DMS53 treated with DMSO at 0.1 percent for 48 hours (cell line): ENCODE results near the gene TRAF5.
"Not testable (repeated sequence)": the region's sequence is repeated elsewhere in the genome, so short reads cannot be mapped to it uniquely, and the experiment has no call there.

Source experiments
- DNase-seq: peaks from one replicate; lab custom pipeline; 2025; ENCODE audit not compliant: unreplicated experiment; lab: John Stamatoyannopoulos, UW

The TRAF5 gene, protein sequence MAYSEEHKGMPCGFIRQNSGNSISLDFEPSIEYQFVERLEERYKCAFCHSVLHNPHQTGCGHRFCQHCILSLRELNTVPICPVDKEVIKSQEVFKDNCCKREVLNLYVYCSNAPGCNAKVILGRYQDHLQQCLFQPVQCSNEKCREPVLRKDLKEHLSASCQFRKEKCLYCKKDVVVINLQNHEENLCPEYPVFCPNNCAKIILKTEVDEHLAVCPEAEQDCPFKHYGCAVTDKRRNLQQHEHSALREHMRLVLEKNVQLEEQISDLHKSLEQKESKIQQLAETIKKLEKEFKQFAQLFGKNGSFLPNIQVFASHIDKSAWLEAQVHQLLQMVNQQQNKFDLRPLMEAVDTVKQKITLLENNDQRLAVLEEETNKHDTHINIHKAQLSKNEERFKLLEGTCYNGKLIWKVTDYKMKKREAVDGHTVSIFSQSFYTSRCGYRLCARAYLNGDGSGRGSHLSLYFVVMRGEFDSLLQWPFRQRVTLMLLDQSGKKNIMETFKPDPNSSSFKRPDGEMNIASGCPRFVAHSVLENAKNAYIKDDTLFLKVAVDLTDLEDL

DNA sequence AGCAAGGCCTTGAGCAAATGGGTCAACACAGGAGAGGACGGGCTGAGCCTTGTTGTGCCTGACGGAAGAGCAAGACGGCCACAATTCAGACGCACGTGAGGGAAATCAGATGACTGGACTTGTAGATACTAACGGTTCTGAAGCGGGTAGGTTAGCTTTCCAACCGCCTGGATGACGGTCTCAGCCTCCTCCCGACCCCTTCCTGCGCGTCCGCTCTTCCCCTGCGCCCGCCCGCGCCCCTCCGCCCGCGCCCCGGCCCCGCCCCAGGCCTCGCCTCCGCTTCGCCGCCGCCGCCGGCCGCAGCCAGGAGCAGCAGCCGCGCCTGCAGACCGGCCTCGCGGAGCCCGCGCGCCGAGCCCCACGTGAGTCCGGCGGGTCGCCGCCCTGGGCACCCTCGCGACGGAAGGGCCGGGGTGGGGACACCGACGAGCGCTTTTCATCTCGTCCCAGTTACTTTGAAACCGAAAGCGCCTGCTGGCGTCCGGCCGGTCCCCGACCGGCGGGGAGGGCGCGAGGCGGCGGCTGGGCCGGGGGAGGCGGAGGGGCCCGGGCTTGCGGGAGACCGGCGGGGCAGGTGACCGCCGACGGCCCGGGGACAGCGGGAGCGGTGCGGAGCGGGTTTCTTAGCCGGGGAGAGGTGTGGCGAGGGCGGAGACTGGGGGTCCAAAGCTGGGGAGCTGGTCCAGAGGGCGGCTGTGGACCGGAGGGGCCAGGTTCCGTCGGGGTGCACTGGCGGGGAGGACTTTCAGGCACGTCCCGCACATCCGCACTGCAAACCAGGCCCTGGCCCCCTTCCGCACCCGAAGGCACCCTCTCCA, at the start of gene TRAF5:
Gene TRAF5, plus strand, starts transcription at position 306 of the 818 bp plus-strand sequence. CDS start 26,407 bp downstream, outside the sequence.
- DNase-seq, result peak; percentile 50

DNA sequence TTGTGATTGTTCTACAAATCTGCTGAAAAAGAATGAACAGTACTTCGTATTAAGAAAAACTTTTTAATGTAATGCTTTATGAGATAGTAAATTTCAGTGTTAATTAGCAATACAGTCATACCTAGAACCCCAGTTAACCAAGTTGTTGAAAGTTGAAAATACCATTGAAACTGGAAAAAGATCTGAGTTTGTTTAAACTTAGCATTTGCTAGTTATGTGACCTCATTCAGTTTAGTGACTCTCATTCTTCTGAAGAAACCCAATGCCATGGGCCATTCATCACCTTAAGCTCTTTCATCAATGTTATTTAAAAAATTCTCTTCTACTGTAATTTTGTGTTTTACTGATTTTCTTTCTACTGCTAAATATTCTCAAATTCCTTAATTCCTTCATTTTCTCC, 47.3 kb upstream of the TRAF5 start:
- DNase-seq, result no peak

DNA sequence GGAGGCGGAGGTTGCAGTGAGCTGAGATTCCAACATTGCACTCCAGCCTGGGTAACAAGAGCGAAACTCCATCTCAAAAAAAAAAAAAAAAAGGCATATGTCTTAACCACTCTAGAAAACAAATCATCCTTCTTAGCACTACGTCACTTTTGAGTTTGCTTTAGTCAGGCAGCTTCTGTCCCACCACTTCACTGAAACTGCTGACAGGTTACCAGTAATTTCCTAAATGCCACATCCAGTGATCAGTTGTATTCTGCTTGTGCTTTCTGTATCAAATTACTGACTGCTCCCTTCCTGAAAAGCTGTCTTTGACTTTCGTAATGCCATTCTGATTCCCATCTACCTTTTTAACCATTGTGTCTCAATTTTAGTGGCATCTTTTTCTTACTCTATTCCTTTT, 45.7 kb upstream of the TRAF5 start:
- DNase-seq, result no peak

DNA sequence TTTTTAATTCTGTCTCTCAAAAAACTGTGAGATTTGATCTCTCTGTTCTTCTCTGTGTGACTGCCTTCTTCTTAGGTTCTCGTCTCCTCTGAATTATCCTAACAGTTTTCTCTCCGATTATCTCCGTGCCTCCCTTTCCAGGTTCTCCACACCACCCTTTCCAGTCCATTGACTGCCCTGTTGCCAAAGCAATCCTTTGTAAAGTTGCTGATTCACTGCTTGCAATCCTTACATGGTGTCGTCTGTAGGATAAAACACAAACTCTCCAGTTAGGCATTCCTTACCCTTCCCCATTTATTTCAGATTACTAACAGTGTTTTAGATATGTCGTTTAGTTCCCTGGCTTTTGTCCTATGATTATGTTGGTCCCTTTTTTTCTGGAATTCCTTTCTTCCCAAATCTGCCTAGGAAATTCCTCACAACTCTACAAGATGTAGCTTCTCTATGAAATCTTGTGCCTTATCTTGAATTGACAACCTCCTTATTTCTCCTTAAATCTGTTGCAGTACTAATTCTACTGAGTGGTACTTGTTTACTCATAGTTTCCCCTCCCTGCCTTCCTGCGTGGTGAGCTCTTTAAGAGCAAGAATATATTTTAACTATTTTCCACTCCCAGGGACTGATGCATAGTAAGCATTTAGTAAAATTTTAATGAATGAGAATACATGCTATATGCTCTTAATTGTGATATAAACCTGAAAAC, 45.2 kb upstream of the TRAF5 start:
- DNase-seq, result no peak

DNA sequence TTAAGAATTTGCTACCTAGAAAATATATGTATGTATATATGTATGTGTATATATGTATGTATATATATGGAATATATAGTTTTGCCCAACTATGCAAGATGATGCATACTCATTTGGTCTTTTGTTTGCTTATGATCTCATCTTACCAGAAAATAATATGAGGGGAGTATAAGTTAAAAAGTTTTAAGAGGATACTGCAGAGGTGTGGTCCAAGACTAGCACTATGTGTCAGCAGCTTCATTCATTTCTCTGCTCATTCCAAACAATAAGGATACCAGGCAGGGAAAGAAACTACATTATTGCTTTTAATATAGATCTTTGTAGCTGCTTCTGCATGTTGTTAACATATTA, 44.6 kb upstream of the TRAF5 start:
- no peak for DNase-seq

DNA sequence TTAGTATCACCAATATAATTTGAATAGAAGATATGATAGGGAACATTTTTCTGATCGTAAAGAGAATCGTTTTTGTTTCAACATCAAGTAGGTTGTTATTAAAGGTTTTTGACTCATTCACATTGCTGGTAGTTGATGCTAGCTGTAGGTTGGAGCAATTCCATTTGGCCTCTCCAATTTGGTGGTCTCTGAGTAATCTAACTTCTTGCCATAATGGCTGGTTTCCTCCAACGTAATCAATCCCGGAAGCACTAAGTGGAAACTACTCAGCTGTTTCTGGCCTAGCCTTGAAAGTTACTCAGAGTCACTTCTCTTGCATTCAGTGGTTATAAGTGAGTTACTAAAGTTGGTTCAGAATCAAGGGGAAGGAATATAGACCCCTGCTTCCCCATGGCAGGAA, 41.4 kb upstream of the TRAF5 start:
- DNase-seq, result no peak

DNA sequence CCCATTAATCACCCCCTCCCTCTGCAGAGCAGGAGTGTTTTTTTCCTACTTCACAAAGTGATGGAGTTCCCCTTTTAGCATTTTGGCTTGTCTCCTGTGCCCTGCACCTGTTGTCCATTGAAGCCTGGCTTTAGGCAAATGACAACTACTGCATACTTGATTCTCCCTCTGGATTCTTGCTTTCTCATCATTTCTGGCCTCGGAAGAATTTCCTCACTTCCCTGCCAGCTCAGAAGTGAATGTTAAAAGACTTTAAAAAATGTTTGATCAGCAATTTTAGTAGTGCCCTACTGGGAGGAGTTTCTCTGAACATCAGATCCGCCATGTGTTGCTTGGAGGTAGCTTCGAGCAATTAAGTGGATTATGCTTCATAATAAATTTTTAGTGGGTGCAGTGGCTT, 39.4 kb upstream of the TRAF5 start:
- no peak for DNase-seq

DNA sequence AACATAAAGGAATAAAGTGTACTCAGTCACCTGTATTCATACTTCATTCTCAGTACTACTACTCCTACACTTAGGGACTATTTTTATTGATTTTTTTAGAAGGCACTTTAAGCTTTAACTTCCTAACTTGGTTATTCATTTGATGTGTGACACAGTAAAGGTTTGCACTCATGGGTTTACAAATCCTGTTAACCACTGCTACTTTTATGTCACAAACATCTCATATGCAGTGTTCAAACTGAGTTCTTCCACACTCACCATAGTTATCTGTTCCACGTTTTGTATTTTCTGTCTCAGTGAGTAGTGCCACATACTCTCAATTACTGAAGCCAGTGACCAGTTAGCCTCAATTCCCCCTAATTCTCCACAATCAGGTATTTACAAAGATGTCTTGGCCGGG, 34.2 kb upstream of the TRAF5 start:
- no peak for DNase-seq

DNA sequence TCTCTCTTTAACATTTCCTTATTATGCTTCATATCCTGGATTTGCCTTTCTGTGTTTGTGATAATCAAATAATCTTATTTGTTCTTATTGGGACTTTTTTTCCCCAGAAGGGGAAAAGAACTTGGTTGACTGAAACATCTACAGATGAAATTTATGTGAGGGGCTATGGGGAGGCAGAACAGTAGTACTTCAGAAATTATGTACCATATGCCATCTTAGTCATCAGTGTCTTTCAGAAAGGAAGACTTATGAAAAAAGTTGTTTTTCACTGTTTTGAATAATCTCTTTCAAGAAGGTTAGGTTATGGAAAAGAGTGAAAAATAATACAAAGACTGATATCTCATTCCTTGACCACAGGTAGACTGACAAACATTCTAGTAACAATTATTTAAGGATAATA, 30.2 kb upstream of the TRAF5 start:
- no peak for DNase-seq

DNA sequence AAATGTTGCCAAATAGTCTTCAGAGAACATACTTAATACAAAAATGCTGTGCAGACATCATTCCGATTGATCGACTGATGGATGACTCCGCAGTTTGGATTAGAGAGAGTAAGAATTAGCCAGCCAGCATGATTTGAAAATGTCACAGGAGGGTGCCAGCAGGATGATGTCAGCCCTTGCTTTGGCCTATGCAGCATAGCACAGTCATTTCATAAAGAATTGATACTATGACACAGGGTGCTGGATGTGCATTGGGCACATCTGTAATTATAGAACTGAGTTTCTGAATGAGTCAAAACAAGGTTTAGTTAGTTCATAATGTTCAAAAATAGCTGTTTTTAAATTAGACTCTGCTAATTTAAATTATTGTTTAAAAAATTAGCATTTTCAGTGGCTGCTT, 21.6 kb upstream of the TRAF5 start:
- no peak for DNase-seq

DNA sequence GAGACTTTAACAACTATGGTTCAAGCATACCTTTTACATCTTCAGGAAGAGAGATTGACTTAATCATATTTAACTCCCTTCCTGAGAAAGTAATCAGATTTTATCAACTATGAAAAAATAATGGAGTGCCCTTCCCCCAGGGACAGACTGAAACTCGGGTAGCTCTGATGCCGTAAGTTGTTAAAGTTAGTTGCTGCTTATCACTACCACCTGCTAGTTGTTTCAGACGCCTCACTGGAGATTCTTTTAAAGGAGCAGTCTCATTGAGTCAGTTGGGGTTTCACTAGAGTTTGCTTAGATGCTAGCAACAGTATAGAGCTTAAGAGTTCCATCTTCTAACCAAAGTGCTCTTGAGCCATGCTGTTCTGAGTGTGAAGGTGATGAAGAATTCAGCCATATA, 17.0 kb upstream of the TRAF5 start:
- no peak for DNase-seq

DNA sequence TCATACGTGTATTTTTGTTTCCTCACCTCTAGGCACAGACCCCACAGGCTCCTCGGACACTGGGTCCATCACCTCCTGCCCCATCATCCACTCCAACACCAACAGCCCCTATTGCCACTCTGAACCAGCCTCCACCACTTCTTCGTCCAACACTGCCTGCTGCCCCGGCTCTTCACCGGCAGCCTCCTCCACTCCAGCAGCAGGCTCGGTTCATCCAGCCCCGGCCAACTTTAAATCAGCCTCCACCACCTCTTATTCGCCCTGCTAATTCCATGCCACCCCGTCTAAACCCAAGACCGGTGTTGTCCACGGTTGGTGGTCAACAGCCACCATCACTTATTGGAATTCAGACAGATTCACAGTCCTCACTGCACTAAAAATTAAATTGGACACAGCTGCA, 13.2 kb upstream of the TRAF5 start:
- no peak for DNase-seq

DNA sequence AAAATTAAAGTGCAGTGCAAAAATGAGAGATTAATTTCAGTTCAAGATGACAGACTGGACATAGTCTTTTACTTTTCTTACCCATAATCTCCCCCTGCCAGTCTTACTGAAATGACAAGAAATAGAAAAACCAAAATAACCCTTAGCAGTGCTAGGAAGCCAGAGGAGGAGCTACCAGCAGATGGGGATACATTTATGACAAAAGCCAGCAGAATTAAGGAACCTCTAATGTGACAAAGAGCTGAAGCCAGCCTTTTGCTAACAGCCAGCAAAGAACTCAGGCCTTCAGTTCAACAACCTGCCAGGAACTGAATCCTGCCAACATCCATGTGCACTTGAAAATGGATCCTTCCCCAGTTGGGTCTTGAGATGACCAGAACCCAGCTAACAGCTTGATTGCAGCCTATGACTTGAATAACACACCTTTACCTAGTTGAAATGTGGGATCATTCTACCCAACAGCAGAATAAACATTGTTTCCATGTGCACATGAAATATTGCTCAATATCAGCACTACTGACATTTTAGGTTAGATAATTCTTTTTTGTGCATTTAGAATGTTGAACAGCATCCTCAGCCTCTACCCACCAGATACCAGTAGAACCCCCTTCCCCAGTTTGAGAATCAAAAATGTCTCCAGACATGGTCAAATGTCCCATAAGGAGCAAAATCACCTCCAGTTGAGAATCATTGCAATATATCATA, 7.9 kb upstream of the TRAF5 start:
- no peak for DNase-seq

DNA sequence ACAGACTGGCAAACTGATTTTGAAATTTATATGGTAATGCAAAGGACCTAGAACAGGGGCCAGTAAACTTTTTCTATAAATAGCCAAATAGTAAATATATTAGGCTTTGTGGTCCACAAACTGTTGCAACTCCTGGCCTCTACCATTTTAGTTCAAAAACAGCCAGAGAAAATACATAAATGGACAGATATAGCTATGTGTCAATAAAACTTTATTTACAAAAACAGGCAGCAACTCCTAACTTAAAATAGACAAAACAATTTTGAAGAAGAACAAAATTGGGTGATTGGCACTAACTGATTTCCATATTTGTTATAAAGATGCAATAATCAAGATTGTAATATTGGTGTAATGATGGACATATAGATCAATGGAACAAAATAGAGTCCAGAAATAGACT, 6.7 kb upstream of the TRAF5 start:
- no peak for DNase-seq

DNA sequence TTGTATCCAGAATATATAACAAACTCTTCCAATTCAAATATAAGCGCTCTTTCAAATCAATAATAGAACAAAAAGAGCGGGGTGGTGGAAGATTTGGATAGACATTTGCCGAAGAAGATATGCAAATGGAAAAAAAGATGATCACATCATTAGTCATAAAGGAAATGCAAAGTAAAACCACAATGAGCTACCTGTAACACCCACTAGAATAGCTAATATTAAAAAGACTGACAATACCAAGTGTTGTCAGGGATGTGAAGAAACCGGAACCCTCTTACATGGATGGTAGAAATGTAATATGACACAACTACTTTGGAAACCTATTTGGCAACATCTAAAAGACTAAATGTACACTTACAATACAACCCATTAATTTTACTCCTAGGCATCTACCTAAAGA, 5.7 kb upstream of the TRAF5 start:
- no peak for DNase-seq

DNA sequence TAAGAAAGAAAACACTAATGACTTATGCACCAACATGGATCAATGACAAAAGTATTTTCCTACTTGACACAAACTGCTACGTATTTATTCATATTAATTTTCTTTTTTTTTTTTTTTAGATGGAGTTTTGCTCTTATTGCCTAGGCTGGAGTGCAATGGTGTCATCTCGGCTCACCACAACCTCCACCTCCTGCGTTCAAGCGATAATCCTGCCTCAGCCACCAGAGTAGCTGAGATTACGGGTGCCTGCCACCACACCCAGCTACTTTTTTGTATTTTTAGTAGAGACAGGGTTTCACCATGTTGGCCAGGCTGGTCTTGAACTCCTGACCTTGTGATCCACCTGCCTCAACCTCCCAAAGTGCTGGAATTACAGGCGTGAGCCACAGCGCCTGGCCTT, 5.0 kb upstream of the TRAF5 start:
- DNase-seq, result not testable (repeated sequence)

DNA sequence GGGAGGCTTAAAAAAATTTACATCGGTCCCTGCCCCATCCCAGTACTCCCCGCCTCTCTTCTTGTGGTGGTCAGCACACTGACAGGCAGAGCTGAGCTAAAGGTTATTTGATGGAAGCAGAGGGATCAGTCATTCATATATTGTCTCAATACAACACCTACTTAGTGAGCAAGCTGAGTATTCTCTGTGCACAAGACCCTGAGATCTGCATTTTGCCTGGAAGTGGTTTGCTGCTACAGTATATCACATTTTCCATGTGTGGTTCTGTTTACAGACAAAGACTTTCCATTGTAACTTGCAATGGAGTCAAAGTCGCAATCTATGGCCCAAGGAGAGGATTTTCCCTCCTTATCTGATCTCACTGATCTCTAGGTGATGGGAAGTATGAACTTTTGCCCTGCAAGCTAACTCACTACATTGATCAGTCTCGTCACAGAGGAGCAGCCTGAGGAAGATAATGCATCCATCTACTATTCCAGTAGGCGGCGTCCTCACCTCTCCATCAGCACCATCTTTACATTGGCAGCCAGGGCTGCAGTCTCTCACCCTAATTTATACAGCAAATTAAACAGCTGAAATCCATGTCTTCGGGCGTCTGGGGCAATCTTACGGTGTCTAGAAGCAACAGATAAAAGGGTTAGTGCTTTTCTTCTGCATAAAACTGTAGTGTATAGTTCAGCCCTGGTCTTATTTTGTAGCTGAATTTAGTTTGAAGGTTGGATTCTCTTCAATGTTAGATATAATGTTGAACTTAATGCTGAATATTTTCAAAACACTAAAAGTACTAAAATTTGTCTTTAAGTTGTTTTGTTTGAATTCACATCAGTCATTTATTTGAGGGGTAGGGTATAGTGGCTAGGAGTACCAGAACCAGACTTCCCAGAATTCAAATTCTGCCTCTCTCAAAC, 3.2 kb upstream of the TRAF5 start:
- DNase-seq, result peak; percentile 80

DNA sequence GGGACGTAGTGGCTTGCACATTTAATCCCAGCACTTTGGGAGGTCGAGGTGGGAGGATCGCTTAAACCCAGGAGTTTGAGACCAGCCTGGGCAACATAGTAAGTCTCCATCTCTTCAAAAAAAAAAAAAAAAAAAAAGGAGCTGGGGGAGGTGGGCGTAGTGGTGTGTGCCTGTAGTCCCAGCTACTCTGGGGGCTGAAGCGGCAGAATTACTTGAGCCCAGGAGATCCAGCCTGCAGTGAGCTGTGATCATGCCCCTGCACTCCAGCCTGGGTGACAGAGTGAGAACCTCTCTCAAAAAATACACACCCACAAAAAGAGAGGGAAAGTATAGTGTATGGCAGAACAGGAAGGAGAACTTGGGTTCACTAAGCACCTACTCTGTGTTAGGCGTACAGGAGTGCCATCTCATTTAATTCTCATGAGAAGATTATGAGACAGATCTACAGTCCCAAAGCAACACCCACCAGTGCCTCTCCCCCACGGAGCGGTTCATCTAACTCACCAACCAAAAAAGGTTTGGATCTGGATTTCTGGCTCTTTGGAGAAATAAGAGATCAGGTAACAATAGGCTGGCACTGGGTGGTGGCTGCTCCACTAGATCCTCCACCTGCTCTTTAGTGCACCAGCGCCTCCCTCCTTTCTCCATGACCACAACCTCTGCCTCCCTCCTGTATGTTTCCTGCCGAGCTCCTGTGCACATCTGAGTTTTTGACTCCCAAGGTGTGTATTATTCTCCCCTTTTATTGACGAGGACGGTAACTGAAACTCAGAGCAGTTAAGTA, 1.4 kb upstream of the TRAF5 start:
- no peak for DNase-seq

DNA sequence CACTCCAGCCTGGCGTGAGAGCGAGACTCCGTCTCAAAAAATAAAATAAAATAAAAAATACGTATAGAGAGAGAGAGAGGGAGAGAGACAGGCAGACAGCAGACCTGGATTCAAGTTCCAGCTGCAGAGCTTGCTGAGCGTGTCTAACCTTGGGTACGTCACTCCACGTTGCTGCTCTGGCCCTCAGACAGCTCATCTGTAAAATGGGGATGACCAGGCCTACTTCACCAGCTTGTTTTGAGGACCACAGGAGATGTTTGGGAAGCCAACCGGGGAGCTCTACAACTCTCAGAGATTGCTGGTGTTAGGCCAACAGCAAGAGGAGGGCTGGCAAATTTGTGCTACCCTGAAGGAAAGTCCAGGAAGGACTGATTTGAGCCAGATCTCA, 499 bp upstream of the TRAF5 start:
- DNase-seq, result no peak
